ENCODE results near the gene PIP5KL1. TPM values are rescaled to one million over a fixed set of nuclear protein-coding genes. Genes with fewer than 3 reads are reported as not detected.

Gene PIP5KL1
- total RNA-seq, 1 experiment from 2014 or later, result 5.1 TPM

GRCh38 chr9:127943011-127943662 is 12.6 kb upstream of the PIP5KL1 start:
- no peaks in the 10 kb centered on the region for H3K36me3 ChIP-seq (ENCODE audit: low read depth, low read length)
- H3K4me3 ChIP-seq (ENCODE audit: low read length), result no peak overlapping the region
- H3K9me3 ChIP-seq (ENCODE audit: low read length), result no peaks in the 10 kb centered on the region
- ATAC-seq (no peak), DNase-seq (no peak)
- H3K4me1 ChIP-seq (ENCODE audit: insufficient read depth, low read length), result no peaks in the 10 kb centered on the region
- no peak for TF ChIP-seq EZH2 (IDR thresholded peaks at IDR 0.05; ENCODE audit: low read length, unreplicated experiment)
- peak; percentile 1; the same call in 1 of the 2 replicates for TF ChIP-seq CTCF (conservative IDR thresholded peaks at IDR 0.05; ENCODE audit: low read depth, low read length)
- no peak overlapping the region for H3K4me2 ChIP-seq (ENCODE audit: low read length)
- ChIA-PET CTCF (interaction anchor here (0.5 to 1.7 kb wide), 3 partner anchors 37 to 92 kb away, joined by 3 to 13 read pairs (median 4); partner anchors contain the start of gene EEIG1), POLR2A (ENCODE audit: unreplicated experiment) (interaction anchor here (0.5 kb wide), 1 partner anchor 167 kb away, joined by 21 read pairs; no protein-coding TSS in a partner anchor)
- no peaks in the 10 kb centered on the region for H4K20me1 ChIP-seq (ENCODE audit: low read length)
- BruUV-seq (replicated peaks), result no TSS peak
- no peaks in the 10 kb centered on the region for H3K79me2 ChIP-seq (ENCODE audit: low read length)
- H2AFZ ChIP-seq (ENCODE audit: low read length), result no peak overlapping the region
- no peaks in the 10 kb centered on the region for H3K9me2 ChIP-seq (replicated peaks; ENCODE audit: low read length)
- no peaks in the 10 kb centered on the region for H3F3A ChIP-seq (ENCODE audit: low read length, unreplicated experiment)
- no peak overlapping the region for H3K9ac ChIP-seq (ENCODE audit: low read length)
- H3K27me3 ChIP-seq (ENCODE audit: low read length), result no peaks in the 10 kb centered on the region
- H3K27ac ChIP-seq (ENCODE audit: low read length), result no peak overlapping the region
- intact Hi-C loops (cut with micrococcal nuclease), result loop anchor here (2.0 kb wide), 2 partner anchors 36 to 92 kb away; no protein-coding TSS in a partner anchor

GRCh38 chr9:127942216-127943010 is 11.8 kb upstream of the PIP5KL1 start:
- no peaks in the 10 kb centered on the region for H3F3A ChIP-seq (ENCODE audit: low read length, unreplicated experiment)
- H3K4me3 ChIP-seq (ENCODE audit: low read length), result no peak overlapping the region
- H3K9ac ChIP-seq (ENCODE audit: low read length), result no peak overlapping the region
- H2AFZ ChIP-seq (ENCODE audit: low read length), result no peak overlapping the region
- H3K4me2 ChIP-seq (ENCODE audit: low read length), result no peak overlapping the region
- H3K27me3 ChIP-seq (ENCODE audit: low read length), result no peaks in the 10 kb centered on the region
- ChIA-PET CTCF (interaction anchor here (0.5 to 1.0 kb wide), 3 partner anchors 38 to 93 kb away, joined by 3 to 4 read pairs (median 3); partner anchors contain the start of gene EEIG1), POLR2A (ENCODE audit: unreplicated experiment) (no interaction called here)
- DNase-seq (peak; percentile 51), ATAC-seq (peak; percentile 47; the same call in 1 of the 2 replicates)
- H3K27ac ChIP-seq (ENCODE audit: low read length), result no peak overlapping the region
- intact Hi-C loops (cut with micrococcal nuclease), result loop anchor here (2.0 kb wide), 2 partner anchors 36 to 92 kb away; no protein-coding TSS in a partner anchor
- peaks cover 1% of the 10 kb centered on the region for H3K79me2 ChIP-seq (ENCODE audit: low read length)
- no peaks in the 10 kb centered on the region for H4K20me1 ChIP-seq (ENCODE audit: low read length)
- H3K36me3 ChIP-seq (ENCODE audit: low read depth, low read length), result no peaks in the 10 kb centered on the region
- no peaks in the 10 kb centered on the region for H3K9me2 ChIP-seq (replicated peaks; ENCODE audit: low read length)
- H3K9me3 ChIP-seq (ENCODE audit: low read length), result no peaks in the 10 kb centered on the region
- BruUV-seq (replicated peaks), result no TSS peak
- no peaks in the 10 kb centered on the region for H3K4me1 ChIP-seq (ENCODE audit: insufficient read depth, low read length)
- TF ChIP-seq CTCF (conservative IDR thresholded peaks at IDR 0.05; ENCODE audit: low read depth, low read length) (peak; percentile 82), EZH2phosphoT487 (IDR thresholded peaks at IDR 0.05; ENCODE audit: borderline replicate concordance, low read length) (no peak)
